PC-9 (cell line): Measurements from ENCODE around the gene SMARCD1. TPM values are rescaled to one million over a fixed set of nuclear protein-coding genes. Genes with fewer than 3 reads are reported as not detected.

Experiments
- BruUV-seq: library from RNA; stranded (reverse); fragments of 400-500 nt; replicated peaks from 2 replicates; lab custom pipeline; 2021; lab: Mats Ljungman, UMichigan
- CTCF ChIA-PET: fragments of 300-600 bp; sonication (Branson Sonifier 250); formaldehyde crosslinking; loops from one replicate; lab custom pipeline; 2022; ENCODE audit warnings: antibody characterized with exemption; lab: Charles Lee
- POLR2A ChIA-PET: fragments of 300-600 bp; sonication (Branson Sonifier 250); formaldehyde crosslinking; loops from one replicate; lab custom pipeline; 2022; ENCODE audit warnings: antibody characterized with exemption; ENCODE audit not compliant: unreplicated experiment; lab: Charles Lee
- DNase-seq, 2 experiments: peaks; one replicate each; pipeline versions ENCODE4 v3.0.0 to v3.0.0-alpha.2; 2015 to 2022; ENCODE audit warnings: mixed read lengths in 1 of 2
- H2AFZ ChIP-seq: fragments of 200-600 bp; sonication (generic); 2 replicates; pipeline ENCODE4 v1.8.1; 2017; ENCODE audit warnings: antibody characterized with exemption
- H3F3A ChIP-seq: fragments of 200-600 bp; sonication (generic); 2 replicates; pipeline ENCODE4 v1.8.1; 2017; ENCODE audit warnings: antibody characterized with exemption, mild to moderate bottlenecking, low read depth; ENCODE audit not compliant: insufficient read depth
- H3K27ac ChIP-seq: fragments of 200-600 bp; sonication (generic); 2 replicates; pipeline ENCODE4 v1.6.1; 2016; ENCODE audit warnings: mixed run types
- H3K27me3 ChIP-seq: fragments of 200-600 bp; sonication (generic); 2 replicates; pipeline ENCODE4 v1.6.1; 2016; ENCODE audit warnings: low read depth, mixed run types; ENCODE audit not compliant: insufficient read depth
- H3K36me3 ChIP-seq: fragments of 200-600 bp; sonication (generic); 2 replicates; pipeline ENCODE4 v1.6.1; 2016; ENCODE audit warnings: low read depth, mixed run types
- H3K4me1 ChIP-seq: fragments of 200-600 bp; sonication (generic); replicated peaks from 2 replicates; pipeline ENCODE4 v1.6.1; 2016; ENCODE audit warnings: mixed run types; ENCODE audit not compliant: insufficient read depth
- H3K4me2 ChIP-seq: fragments of 200-600 bp; sonication (generic); 2 replicates; pipeline ENCODE4 v1.6.1; 2017; ENCODE audit warnings: mixed run types
- H3K4me3 ChIP-seq: fragments of 200-600 bp; sonication (generic); 2 replicates; pipeline ENCODE4 v1.6.1; 2016; ENCODE audit warnings: mixed run types
- H3K79me2 ChIP-seq: fragments of 200-600 bp; sonication (generic); 2 replicates; pipeline ENCODE4 v1.6.1; 2017; ENCODE audit warnings: low read depth, mixed run types
- H3K9me2 ChIP-seq: fragments of 200-600 bp; sonication (generic); 2 replicates; pipeline ENCODE4 v1.8.1; 2017; ENCODE audit warnings: mild to moderate bottlenecking; ENCODE audit not compliant: insufficient read depth
- H3K9me3 ChIP-seq: fragments of 200-600 bp; sonication (generic); 2 replicates; pipeline ENCODE4 v1.8.1; 2016; ENCODE audit warnings: low read depth; ENCODE audit not compliant: insufficient read depth
- H4K20me1 ChIP-seq: fragments of 200-600 bp; sonication (generic); 2 replicates; pipeline ENCODE4 v1.8.1; 2017; ENCODE audit not compliant: insufficient read depth
- CTCF ChIP-seq: fragments of 200-600 bp; sonication (generic); conservative IDR thresholded peaks from 2 replicates; pipeline ENCODE4 v1.6.1; 2017; ENCODE audit warnings: mixed run types, antibody characterized with exemption, mild to moderate bottlenecking, moderate library complexity
- EZH2 ChIP-seq: fragments of 200-600 bp; sonication (generic); IDR thresholded peaks from 2 replicates; pipeline ENCODE4 v1.8.0; 2017; ENCODE audit warnings: antibody characterized with exemption, low read depth
- intact Hi-C: fragments of 100-400 bp; cut with micrococcal nuclease; formaldehyde crosslinking; loops from one replicate; pipeline ENCODE4 v1.10.0; 2022; ENCODE audit not compliant: unreplicated experiment
- total RNA-seq: library from RNA; stranded (reverse); gene quantifications from 2 replicates; pipeline ENCODE4 v1.2.3, GENCODE V29; 2021

The SMARCD1 gene
- total RNA-seq, 1 experiment from 2014 or later = 48.8 TPM

- CTCF ChIA-PET = interaction anchor here (0.7 kb wide), 1 partner anchor 9 kb away, joined by 7 read pairs; no protein-coding TSS in a partner anchor
- H4K20me1 ChIP-seq = peaks cover 9% of the 10 kb centered on the region; the same call in 1 of the 2 replicates
- H3K27ac ChIP-seq = no peak overlapping the region
- H3K36me3 ChIP-seq = no peaks in the 10 kb centered on the region; the same call in 1 of the 2 replicates
- BruUV-seq = no TSS peak
- no peak overlapping the region for H3K4me2 ChIP-seq
- TF ChIP-seq EZH2 (no peak), CTCF (no peak)
- POLR2A ChIA-PET = no interaction called here
- intact Hi-C loops = no loop called here
- DNase-seq = no peak
- no peaks in the 10 kb centered on the region for H3K4me1 ChIP-seq
- no peaks in the 10 kb centered on the region for H3K9me2 ChIP-seq
- H3K79me2 ChIP-seq = peaks cover 5% of the 10 kb centered on the region; the same call in 1 of the 2 replicates
- H3F3A ChIP-seq = no peaks in the 10 kb centered on the region; the same call in 1 of the 2 replicates
- no peaks in the 10 kb centered on the region for H3K27me3 ChIP-seq
- no peak overlapping the region for H3K4me3 ChIP-seq
- H2AFZ ChIP-seq = no peak overlapping the region
- H3K9me3 ChIP-seq = no peaks in the 10 kb centered on the region
These were observed 38.1 kb downstream of the SMARCD1 start for GRCh38 chr12:50123203-50123602.

GRCh38 chr12:50127546-50127945 lies 42.4 kb downstream of the SMARCD1 start:
- H2AFZ ChIP-seq = no peak overlapping the region
- DNase-seq = no peak
- POLR2A ChIA-PET = interaction anchor here (1.1 kb wide), 1 partner anchor 16 kb away, joined by 3 read pairs; the partner anchor contains the start of gene COX14

GRCh38 chr12:50129290-50129689 lies 44.1 kb downstream of the SMARCD1 start:
- Histone ChIP-seq H3K79me2 (no peaks in the 10 kb centered on the region), H3K9me2 (no peaks in the 10 kb centered on the region), H3K4me2 (no peak overlapping the region), H3K4me1 (no peaks in the 10 kb centered on the region), H4K20me1 (peaks cover 4% of the 10 kb centered on the region; the same call in 1 of the 2 replicates), H3K27me3 (no peaks in the 10 kb centered on the region), H3K27ac (no peak overlapping the region), H3K4me3 (no peak overlapping the region), H3K36me3 (peaks cover 20% of the 10 kb centered on the region), H3F3A (no peaks in the 10 kb centered on the region; the same call in none of the 2 replicates), H3K9me3 (no peaks in the 10 kb centered on the region; the same call in 1 of the 2 replicates), H2AFZ (no peak overlapping the region)
- DNase-seq = no peak
- no peak for TF ChIP-seq CTCF
- no peak for TF ChIP-seq EZH2
- BruUV-seq = no TSS peak
- ChIA-PET CTCF (interaction anchor here (0.5 kb wide), 1 partner anchor 19 kb away, joined by 20 read pairs; no protein-coding TSS in a partner anchor), POLR2A (no interaction called here)
- intact Hi-C loops = no loop called here

More at GRCh38 chr12:50127546-50127945, 42.4 kb downstream of the SMARCD1 start:
- Histone ChIP-seq H3K36me3 (peaks cover 20% of the 10 kb centered on the region), H3K27ac (no peak overlapping the region), H3K4me1 (no peaks in the 10 kb centered on the region), H3K27me3 (no peaks in the 10 kb centered on the region), H3K4me2 (no peak overlapping the region), H3K79me2 (no peaks in the 10 kb centered on the region), H3K9me3 (no peaks in the 10 kb centered on the region; the same call in 1 of the 2 replicates), H3F3A (no peaks in the 10 kb centered on the region; the same call in none of the 2 replicates), H3K9me2 (no peaks in the 10 kb centered on the region), H3K4me3 (no peak overlapping the region), H4K20me1 (peaks cover 4% of the 10 kb centered on the region; the same call in 1 of the 2 replicates)
- BruUV-seq = no TSS peak
- CTCF ChIA-PET = no interaction called here
- intact Hi-C loops = no loop called here
- TF ChIP-seq CTCF (no peak), EZH2 (no peak)
